ENCODE measurements around the gene LRTM2.
A peak's percentile ranks its signal among the peaks of the same experiment; 100 is the strongest.

The LRTM2 gene

GRCh38 chr12:1798641-1799020 lies 21.7 kb upstream of the LRTM2 start:
- DNase-seq, result no peak

GRCh38 chr12:1799051-1799881 lies 21.1 kb upstream of the LRTM2 start:
- DNase-seq, result no peak

GRCh38 chr12:1799882-1800400 lies 20.4 kb upstream of the LRTM2 start:
- DNase-seq, result no peak

- peak in 1 of 2 experiments; percentile 12 for DNase-seq
Observed at GRCh38 chr12:1800401-1801302, 19.7 kb upstream of the LRTM2 start.

GRCh38 chr12:1801303-1801975 lies 18.9 kb upstream of the LRTM2 start:
- no peak for DNase-seq

- DNase-seq, result no peak
Observed at GRCh38 chr12:1803736-1804135, 16.6 kb upstream of the LRTM2 start.

GRCh38 chr12:1804545-1805332 lies 15.6 kb upstream of the LRTM2 start:
- peak; percentile 30 to 71 for DNase-seq

GRCh38 chr12:1805441-1806081 lies 14.8 kb upstream of the LRTM2 start:
- no peak for DNase-seq

GRCh38 chr12:1806301-1807086 lies 13.9 kb upstream of the LRTM2 start:
- no peak for DNase-seq

- no peak for DNase-seq
Observed at GRCh38 chr12:1807087-1807860, 13.1 kb upstream of the LRTM2 start.

- DNase-seq, result no peak
Observed at GRCh38 chr12:1808036-1808797, 12.1 kb upstream of the LRTM2 start.

GRCh38 chr12:1808798-1809480 lies 11.4 kb upstream of the LRTM2 start:
- DNase-seq, result no peak

GRCh38 chr12:1809591-1810190 lies 10.7 kb upstream of the LRTM2 start:
- no peak for DNase-seq

GRCh38 chr12:1810201-1810930 lies 10.0 kb upstream of the LRTM2 start:
- no peak for DNase-seq

GRCh38 chr12:1810931-1811280 lies 9.5 kb upstream of the LRTM2 start:
- DNase-seq, result no peak

- DNase-seq, result no peak
Observed at GRCh38 chr12:1811281-1811947, 9.0 kb upstream of the LRTM2 start.

- DNase-seq, result no peak
Observed at GRCh38 chr12:1811948-1812291, 8.4 kb upstream of the LRTM2 start.
